ENCODE results near the gene UQCRHL. TPM values are rescaled to one million over a fixed set of nuclear protein-coding genes. Genes with fewer than 3 reads are reported as not detected.
"Not testable (repeated sequence)": the region's sequence is repeated elsewhere in the genome, so short reads cannot be mapped to it uniquely, and the experiment has no call there.

The UQCRHL gene
- total RNA-seq, 1 donor from 2014 or later, result 2.0 TPM

DNA sequence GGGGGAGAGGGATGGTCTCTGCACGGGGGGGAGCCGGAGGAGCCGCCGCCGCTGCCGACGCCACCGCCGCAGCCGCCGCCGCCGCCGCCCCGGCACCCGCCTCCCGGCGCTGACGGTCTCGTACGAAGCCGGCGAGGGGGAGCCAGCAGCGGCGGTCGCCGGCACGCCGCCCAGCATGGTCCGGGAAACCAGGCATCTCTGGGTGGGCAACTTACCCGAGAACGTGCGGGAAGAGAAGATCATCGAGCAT lies 40.4 kb upstream of the UQCRHL start:
- peaks cover 18% of the 10 kb centered on the region for H3K4me1 Mint-ChIP-seq (ENCODE audit: low read depth, unreplicated experiment)
- no peak for DNase-seq
- H3K27ac Mint-ChIP-seq (ENCODE audit: unreplicated experiment), result no peak overlapping the region

DNA sequence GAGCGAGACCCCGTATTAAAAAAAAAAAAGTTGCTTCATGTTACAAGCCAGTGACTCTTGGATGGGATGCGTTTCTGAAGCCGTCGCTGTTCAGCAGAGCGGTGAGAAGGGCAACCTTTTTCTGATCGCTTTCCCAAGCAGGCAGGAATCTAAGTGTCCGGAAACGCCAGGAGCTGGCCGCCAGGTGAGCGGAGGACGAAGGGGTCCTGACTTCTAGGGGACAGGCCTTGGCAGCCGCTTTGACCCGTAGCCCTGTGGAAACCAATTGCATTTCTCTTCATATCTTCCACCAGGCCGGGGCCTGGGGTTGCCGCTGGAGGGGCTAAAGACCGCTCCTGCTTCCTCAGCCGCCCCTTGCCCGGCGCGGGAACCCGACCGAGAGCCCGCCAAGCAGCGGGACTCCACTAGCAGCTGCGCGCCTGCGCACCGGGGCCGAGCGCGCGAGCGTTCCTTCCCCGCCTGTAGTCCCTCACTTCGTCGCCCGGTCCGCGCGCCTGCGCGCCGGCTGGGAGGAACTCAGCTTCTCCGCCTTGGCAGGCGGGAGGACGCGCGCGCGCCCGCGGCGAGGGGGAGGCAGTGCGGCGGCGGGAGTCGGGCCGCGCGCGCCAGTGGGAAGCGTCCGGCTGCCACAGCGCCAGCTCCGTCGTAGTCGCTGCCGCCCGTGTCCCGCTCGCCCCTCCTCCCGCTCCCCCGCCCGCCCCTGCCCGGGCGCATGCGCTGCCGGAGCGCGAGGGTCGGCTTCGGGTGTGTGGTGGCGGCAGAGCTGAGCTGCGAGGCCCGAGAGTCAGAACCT lies 39.8 kb upstream of the UQCRHL start, which contains the start of gene SPEN:
Gene SPEN, plus strand, starts transcription at position 608 of the 793 bp plus-strand sequence. CDS start 361 bp downstream, outside the sequence.
- TF ChIP-seq, protein P1, sequence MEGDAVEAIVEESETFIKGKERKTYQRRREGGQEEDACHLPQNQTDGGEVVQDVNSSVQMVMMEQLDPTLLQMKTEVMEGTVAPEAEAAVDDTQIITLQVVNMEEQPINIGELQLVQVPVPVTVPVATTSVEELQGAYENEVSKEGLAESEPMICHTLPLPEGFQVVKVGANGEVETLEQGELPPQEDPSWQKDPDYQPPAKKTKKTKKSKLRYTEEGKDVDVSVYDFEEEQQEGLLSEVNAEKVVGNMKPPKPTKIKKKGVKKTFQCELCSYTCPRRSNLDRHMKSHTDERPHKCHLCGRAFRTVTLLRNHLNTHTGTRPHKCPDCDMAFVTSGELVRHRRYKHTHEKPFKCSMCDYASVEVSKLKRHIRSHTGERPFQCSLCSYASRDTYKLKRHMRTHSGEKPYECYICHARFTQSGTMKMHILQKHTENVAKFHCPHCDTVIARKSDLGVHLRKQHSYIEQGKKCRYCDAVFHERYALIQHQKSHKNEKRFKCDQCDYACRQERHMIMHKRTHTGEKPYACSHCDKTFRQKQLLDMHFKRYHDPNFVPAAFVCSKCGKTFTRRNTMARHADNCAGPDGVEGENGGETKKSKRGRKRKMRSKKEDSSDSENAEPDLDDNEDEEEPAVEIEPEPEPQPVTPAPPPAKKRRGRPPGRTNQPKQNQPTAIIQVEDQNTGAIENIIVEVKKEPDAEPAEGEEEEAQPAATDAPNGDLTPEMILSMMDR (IDR thresholded peaks at IDR 0.05; ENCODE audit: partially characterized antibody, unreplicated experiment), result no peak
- peak within 1 kb of the TSS; percentile 95 for H3K4me3 Mint-ChIP-seq (ENCODE audit: unreplicated experiment)
- DNase-seq, result peak; percentile 99
- peak within 1 kb of the TSS; percentile 100 for H3K27ac Mint-ChIP-seq (ENCODE audit: unreplicated experiment)
- peaks cover 16% of the 10 kb centered on the region for H3K27me3 Mint-ChIP-seq (ENCODE audit: unreplicated experiment)
- H3K4me1 Mint-ChIP-seq (ENCODE audit: low read depth, unreplicated experiment), result peaks cover 18% of the 10 kb centered on the region
- no peaks in the 10 kb centered on the region for H3K36me3 Mint-ChIP-seq (ENCODE audit: unreplicated experiment)
- H3K9me3 Mint-ChIP-seq (ENCODE audit: unreplicated experiment), result peaks cover 13% of the 10 kb centered on the region

More for the DNA sequence above, 40.4 kb upstream of the UQCRHL start:
- Mint-ChIP-seq H3K4me3 (ENCODE audit: unreplicated experiment) (peak overlapping the region; percentile 69), H3K36me3 (ENCODE audit: unreplicated experiment) (no peaks in the 10 kb centered on the region), H3K27me3 (ENCODE audit: unreplicated experiment) (peaks cover 16% of the 10 kb centered on the region), H3K9me3 (ENCODE audit: unreplicated experiment) (peaks cover 13% of the 10 kb centered on the region)
- TF ChIP-seq, protein P1 (IDR thresholded peaks at IDR 0.05; ENCODE audit: partially characterized antibody, unreplicated experiment), result no peak

DNA sequence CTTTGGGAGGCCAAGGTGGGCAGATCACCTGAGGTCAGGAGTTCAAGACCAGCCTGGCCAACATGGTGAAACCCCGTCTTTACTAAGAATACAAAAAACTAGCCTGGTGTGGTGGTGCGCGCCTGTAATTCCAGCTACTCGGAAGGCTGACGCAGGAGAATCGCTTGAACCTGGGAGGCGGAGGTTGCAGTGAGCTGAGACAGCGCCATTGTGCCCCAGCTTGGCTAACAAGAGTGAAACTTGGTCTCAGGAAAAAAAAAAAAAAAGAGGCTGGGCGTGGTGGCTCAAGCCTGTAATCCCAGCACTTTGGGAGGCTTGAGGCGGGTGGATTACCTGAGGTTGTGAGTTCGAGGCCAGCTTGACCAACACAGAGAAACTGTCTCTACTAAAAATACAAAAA lies 38.6 kb upstream of the UQCRHL start:
- H3K27ac Mint-ChIP-seq (ENCODE audit: unreplicated experiment), result not testable (repeated sequence)

DNA sequence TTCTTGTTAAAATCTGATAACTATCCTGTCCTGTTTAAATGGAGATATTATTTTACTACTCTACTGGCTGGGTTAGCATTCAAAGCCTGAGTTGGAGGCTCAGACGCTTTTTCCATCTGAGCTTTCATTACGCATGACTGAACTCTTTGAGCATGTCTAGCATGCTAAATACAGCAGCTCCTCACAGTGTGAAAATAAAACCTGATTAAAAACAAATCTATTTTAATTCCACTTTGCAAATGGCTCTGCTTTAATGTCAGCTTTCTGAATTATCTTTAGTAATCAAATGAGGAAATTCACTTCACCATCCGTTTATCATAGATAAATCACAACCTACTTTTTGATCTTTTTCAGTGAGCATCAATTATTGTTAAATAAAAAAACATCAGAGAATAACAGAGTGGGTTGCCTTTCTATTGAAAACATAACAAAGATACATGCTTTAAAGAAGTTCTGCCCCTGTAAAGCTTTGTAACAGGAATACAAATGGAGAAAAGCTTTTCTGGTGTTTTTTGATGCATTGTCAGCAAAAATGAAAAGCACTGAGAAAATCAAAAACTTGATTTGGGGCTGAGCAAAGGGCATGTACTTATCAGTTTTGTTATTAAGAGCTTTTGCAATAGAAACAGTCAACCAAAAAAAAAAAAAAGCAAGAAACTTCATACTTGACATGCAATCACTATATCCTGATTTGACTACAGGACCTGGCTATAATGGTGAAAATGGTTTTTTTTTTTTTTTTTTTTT lies 36.5 kb upstream of the UQCRHL start:
- Mint-ChIP-seq H3K36me3 (ENCODE audit: unreplicated experiment) (no peaks in the 10 kb centered on the region), H3K4me1 (ENCODE audit: low read depth, unreplicated experiment) (no peaks in the 10 kb centered on the region), H3K27me3 (ENCODE audit: unreplicated experiment) (peaks cover 8% of the 10 kb centered on the region), H3K27ac (ENCODE audit: unreplicated experiment) (no peak overlapping the region), H3K4me3 (ENCODE audit: unreplicated experiment) (no peak overlapping the region), H3K9me3 (ENCODE audit: unreplicated experiment) (peaks cover 7% of the 10 kb centered on the region)
- TF ChIP-seq, protein P1 (IDR thresholded peaks at IDR 0.05; ENCODE audit: partially characterized antibody, unreplicated experiment), result no peak
- no peak for DNase-seq

More for the DNA sequence above, 38.6 kb upstream of the UQCRHL start:
- Mint-ChIP-seq H3K27me3 (ENCODE audit: unreplicated experiment) (peaks cover 16% of the 10 kb centered on the region), H3K4me1 (ENCODE audit: low read depth, unreplicated experiment) (peaks cover 10% of the 10 kb centered on the region), H3K9me3 (ENCODE audit: unreplicated experiment) (peaks cover 13% of the 10 kb centered on the region)
- not testable (repeated sequence) for H3K36me3 Mint-ChIP-seq (ENCODE audit: unreplicated experiment); H3K4me3 Mint-ChIP-seq (ENCODE audit: unreplicated experiment); DNase-seq

DNA sequence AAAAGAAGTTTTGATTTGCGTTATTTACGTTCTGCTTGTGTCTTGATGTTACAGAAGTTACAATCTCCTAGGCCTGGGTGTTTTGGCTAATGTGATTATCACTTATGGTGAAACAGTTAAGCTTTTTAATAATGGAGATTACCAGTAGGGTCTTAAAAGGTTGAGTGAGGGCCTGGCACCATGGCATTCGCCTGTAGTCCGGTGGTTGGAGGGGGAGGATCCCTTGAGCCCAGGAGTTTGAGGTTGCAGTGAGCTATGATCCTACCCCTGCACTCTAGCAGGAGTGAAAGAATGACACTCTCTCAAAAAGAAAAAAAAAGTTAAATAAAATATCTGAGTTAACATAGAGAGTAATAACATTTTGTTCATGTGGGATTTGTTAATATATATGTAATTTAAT lies 31.3 kb upstream of the UQCRHL start:
- Mint-ChIP-seq H3K27ac (ENCODE audit: unreplicated experiment) (no peak overlapping the region), H3K27me3 (ENCODE audit: unreplicated experiment) (peaks cover 11% of the 10 kb centered on the region), H3K36me3 (ENCODE audit: unreplicated experiment) (no peaks in the 10 kb centered on the region), H3K4me1 (ENCODE audit: low read depth, unreplicated experiment) (no peaks in the 10 kb centered on the region), H3K4me3 (ENCODE audit: unreplicated experiment) (no peak overlapping the region), H3K9me3 (ENCODE audit: unreplicated experiment) (peaks cover 11% of the 10 kb centered on the region)
- DNase-seq, result no peak
- TF ChIP-seq, protein P1 (IDR thresholded peaks at IDR 0.05; ENCODE audit: partially characterized antibody, unreplicated experiment), result no peak
